HFF-Myc (cell line): Measurements from ENCODE around the gene PDIA6.

Source experiments
- DNase-seq: peaks from one replicate; pipeline ENCODE4 v3.0.0-alpha.2; 2011; ENCODE audit warnings: low read depth; ENCODE audit errors: extremely low read depth
- H3K4me3 ChIP-seq: replicated peaks from 2 replicates; pipeline ENCODE4 v1.5.1; 2011; ENCODE audit warnings: low read depth, mild to moderate bottlenecking, control low read depth, low read length
- CTCF ChIP-seq: IDR thresholded peaks from 2 replicates; pipeline ENCODE4 v1.5.1; 2012; ENCODE audit warnings: mild to moderate bottlenecking, low read depth, low read length, control low read depth; ENCODE audit errors: missing control alignments

PDIA6 gene

GRCh38 chr2:10760794-10761504 is 51.6 kb downstream of the PDIA6 start:
- DNase-seq = no peak
- no peak for TF ChIP-seq CTCF
- no peak overlapping the region for H3K4me3 ChIP-seq

- DNase-seq = no peak
- TF ChIP-seq CTCF = no peak
- no peak overlapping the region for H3K4me3 ChIP-seq
Measured at GRCh38 chr2:10759151-10759714, 53.4 kb downstream of the PDIA6 start.

- H3K4me3 ChIP-seq = no peak overlapping the region
- no peak for TF ChIP-seq CTCF
- no peak for DNase-seq
Measured at GRCh38 chr2:10757814-10758286, 54.7 kb downstream of the PDIA6 start.

- no peak for DNase-seq
- no peak for TF ChIP-seq CTCF
- H3K4me3 ChIP-seq = no peak overlapping the region
Measured at GRCh38 chr2:10755621-10756020, 57.0 kb downstream of the PDIA6 start.

- DNase-seq = no peak
- no peak overlapping the region for H3K4me3 ChIP-seq
- no peak for TF ChIP-seq CTCF
Measured at GRCh38 chr2:10753876-10754275, 58.7 kb downstream of the PDIA6 start.

GRCh38 chr2:10753156-10753555 is 59.4 kb downstream of the PDIA6 start:
- H3K4me3 ChIP-seq = no peak overlapping the region
- TF ChIP-seq CTCF = no peak
- DNase-seq = no peak
